Endothelial cell (in vitro differentiated cells): ENCODE measurements around the gene FRMPD4. TPM values are rescaled to one million over a fixed set of nuclear protein-coding genes. Genes with fewer than 3 reads are reported as not detected.

ENCODE experiments used
- DNase-seq: peaks from one replicate; pipeline ENCODE4 v3.0.0; 2021; ENCODE audit warnings: low spot score
- H3K27ac Mint-ChIP-seq: one replicate; pipeline ENCODE4 v1.8.0; 2021; ENCODE audit warnings: mixed read lengths, inconsistent platforms; ENCODE audit not compliant: unreplicated experiment
- H3K27me3 Mint-ChIP-seq: one replicate; pipeline ENCODE4 v1.8.0; 2021; ENCODE audit warnings: mild to moderate bottlenecking, moderate library complexity, mixed read lengths, inconsistent platforms; ENCODE audit not compliant: unreplicated experiment
- H3K36me3 Mint-ChIP-seq: one replicate; pipeline ENCODE4 v1.8.0; 2021; ENCODE audit warnings: mild to moderate bottlenecking, low read depth, mixed read lengths, inconsistent platforms; ENCODE audit not compliant: unreplicated experiment
- H3K4me1 Mint-ChIP-seq: one replicate; pipeline ENCODE4 v1.8.0; 2021; ENCODE audit warnings: mild to moderate bottlenecking, mixed read lengths, inconsistent platforms; ENCODE audit not compliant: unreplicated experiment
- H3K4me3 Mint-ChIP-seq: one replicate; pipeline ENCODE4 v1.8.0; 2021; ENCODE audit warnings: mild to moderate bottlenecking, mixed read lengths, inconsistent platforms; ENCODE audit not compliant: unreplicated experiment
- H3K9me3 Mint-ChIP-seq: one replicate; pipeline ENCODE4 v1.8.0; 2021; ENCODE audit warnings: mixed read lengths, inconsistent platforms; ENCODE audit not compliant: unreplicated experiment
- total RNA-seq: library from RNA; stranded (reverse); fragmentation: NEBNext Ultra II Directional; extraction: Animal tissue kit (Norgen Biotek cat#: 25700); gene quantifications from one replicate; pipeline ENCODE4 v1.2.1, GENCODE V29; 2021; ENCODE audit not compliant: unreplicated experiment
- TF ChIP-seq, protein P1 (sequence below): fragments of 200-600 bp; sonication (generic); IDR thresholded peaks from one replicate; pipeline ENCODE4 v1.5.0; 2021; ENCODE audit warnings: antibody characterized with exemption; ENCODE audit not compliant: unreplicated experiment

Gene FRMPD4
- total RNA-seq, 1 donor from 2014 or later, result 0.03 TPM

DNA sequence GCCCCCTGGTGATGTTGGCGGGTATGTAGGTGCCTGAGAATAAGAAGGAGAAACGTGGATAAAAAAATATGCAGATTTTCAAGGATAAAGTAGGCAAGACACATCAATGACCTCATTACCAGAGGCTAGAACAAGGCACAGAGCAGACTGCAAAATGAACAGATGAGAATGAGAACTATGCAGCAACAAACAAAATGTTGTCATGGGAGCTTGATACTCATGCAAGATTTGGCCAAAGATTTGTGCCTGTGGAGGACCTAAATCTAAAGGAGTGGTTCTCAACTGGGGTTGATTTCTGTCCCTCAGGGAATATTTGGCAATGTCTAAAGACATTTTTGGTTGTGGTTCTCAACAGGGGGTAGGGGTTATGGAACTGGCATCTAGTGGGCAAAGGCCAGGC is 177.3 kb downstream of the FRMPD4 start:
- H3K4me1 Mint-ChIP-seq, result no peaks in the 10 kb centered on the region
- no peak overlapping the region for H3K27ac Mint-ChIP-seq

DNA sequence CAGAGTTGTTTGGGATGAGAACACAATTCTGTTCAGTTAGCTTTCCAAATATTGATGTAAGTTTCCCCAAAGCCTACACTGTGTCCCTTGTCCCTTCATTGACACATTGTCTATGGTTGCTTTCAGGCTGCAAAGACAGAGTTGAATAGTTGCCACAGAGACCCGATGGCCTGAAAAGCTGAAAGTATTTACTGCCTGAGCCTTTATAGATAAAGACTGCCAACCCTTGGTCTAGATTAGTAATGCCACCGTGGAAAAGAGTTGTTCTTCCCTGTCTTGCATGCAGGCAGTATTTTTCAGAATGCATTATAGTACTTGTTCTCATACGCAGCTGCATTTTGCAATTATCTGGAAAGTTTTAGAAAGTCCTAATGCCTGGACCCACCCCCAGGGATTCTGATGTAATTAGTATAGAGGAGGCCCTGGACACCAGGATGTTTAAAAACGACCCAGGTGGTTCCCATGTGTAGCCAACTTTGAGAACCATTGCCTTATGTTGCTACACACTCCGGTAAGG is 180.8 kb downstream of the FRMPD4 start:
- H3K27ac Mint-ChIP-seq, result no peak overlapping the region
- no peak for DNase-seq
- H3K9me3 Mint-ChIP-seq, result no peaks in the 10 kb centered on the region
- TF ChIP-seq, protein P1, sequence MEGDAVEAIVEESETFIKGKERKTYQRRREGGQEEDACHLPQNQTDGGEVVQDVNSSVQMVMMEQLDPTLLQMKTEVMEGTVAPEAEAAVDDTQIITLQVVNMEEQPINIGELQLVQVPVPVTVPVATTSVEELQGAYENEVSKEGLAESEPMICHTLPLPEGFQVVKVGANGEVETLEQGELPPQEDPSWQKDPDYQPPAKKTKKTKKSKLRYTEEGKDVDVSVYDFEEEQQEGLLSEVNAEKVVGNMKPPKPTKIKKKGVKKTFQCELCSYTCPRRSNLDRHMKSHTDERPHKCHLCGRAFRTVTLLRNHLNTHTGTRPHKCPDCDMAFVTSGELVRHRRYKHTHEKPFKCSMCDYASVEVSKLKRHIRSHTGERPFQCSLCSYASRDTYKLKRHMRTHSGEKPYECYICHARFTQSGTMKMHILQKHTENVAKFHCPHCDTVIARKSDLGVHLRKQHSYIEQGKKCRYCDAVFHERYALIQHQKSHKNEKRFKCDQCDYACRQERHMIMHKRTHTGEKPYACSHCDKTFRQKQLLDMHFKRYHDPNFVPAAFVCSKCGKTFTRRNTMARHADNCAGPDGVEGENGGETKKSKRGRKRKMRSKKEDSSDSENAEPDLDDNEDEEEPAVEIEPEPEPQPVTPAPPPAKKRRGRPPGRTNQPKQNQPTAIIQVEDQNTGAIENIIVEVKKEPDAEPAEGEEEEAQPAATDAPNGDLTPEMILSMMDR, result no peak
- H3K4me3 Mint-ChIP-seq, result no peak overlapping the region
- no peaks in the 10 kb centered on the region for H3K36me3 Mint-ChIP-seq
- no peaks in the 10 kb centered on the region for H3K27me3 Mint-ChIP-seq
- no peaks in the 10 kb centered on the region for H3K4me1 Mint-ChIP-seq

More for the DNA sequence above, 177.3 kb downstream of the FRMPD4 start:
- Mint-ChIP-seq H3K36me3 (no peaks in the 10 kb centered on the region), H3K4me3 (no peak overlapping the region), H3K27me3 (no peaks in the 10 kb centered on the region), H3K9me3 (no peaks in the 10 kb centered on the region)
- DNase-seq, result no peak
- TF ChIP-seq, protein P1, result no peak

DNA sequence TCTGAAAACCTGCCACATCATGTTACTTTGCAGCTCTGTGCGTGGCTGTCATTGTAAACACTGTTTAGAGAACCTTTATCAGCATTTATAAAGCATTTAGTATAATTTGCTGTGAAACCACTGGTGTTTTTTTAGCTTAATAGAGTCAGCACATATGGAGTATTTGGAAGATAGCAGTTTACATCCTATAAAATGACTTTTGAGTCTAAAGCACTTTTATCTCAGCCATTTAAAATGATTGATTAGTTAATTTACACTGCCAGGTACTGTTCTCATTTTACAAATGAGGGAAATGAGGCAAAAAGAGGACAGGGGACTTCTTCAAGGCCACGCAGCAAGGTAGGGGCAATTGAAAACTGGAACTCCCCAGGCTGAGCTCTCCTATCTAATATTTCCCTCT is 181.7 kb downstream of the FRMPD4 start:
- no peak for DNase-seq
- no peak overlapping the region for H3K27ac Mint-ChIP-seq
- TF ChIP-seq, protein P1, result no peak
- no peaks in the 10 kb centered on the region for H3K36me3 Mint-ChIP-seq
- no peaks in the 10 kb centered on the region for H3K27me3 Mint-ChIP-seq
- no peak overlapping the region for H3K4me3 Mint-ChIP-seq
- no peaks in the 10 kb centered on the region for H3K4me1 Mint-ChIP-seq
- H3K9me3 Mint-ChIP-seq, result no peaks in the 10 kb centered on the region

DNA sequence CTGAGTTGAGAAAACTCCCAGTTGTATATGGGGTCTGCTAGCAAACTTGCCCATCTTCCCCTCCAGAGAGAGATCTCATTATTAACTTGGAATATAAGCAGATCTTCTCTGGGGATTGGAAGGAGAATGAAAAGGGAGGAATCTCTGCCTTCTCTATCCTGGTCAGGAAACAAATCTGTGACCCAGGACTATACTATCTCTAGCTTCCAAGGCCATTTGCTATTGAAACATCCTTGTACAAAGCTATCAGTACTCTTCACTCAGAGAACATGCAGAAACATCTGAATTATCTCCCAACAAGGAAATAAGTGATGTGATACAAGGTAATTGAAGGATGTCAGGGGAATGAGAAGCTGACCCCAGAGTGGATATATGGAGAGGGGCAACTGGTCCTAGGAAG is 183.8 kb downstream of the FRMPD4 start:
- no peak overlapping the region for H3K4me3 Mint-ChIP-seq
- H3K27ac Mint-ChIP-seq, result no peak overlapping the region
- no peak for DNase-seq
- H3K27me3 Mint-ChIP-seq, result no peaks in the 10 kb centered on the region
- no peaks in the 10 kb centered on the region for H3K36me3 Mint-ChIP-seq
- TF ChIP-seq, protein P1, result no peak
- H3K4me1 Mint-ChIP-seq, result no peaks in the 10 kb centered on the region
- H3K9me3 Mint-ChIP-seq, result no peaks in the 10 kb centered on the region

DNA sequence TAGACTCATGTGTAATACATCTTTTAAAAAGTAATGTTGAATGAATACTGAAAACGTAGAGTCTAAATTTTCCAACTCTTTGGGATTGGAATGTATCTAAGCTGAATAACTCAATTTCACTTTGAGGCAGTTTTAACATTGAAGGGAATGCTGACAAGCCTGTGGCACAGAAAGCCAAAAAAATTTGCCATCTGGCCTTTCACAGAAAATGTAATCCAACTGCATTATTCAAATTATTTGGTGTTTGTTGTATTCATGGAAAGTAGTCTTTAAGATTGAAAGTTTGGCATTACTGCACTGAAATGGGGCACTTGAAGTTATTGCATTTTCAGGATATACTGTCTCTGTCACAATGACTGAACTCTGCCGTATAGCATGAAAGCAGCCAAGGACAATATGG is 186.9 kb downstream of the FRMPD4 start:
- Mint-ChIP-seq H3K36me3 (no peaks in the 10 kb centered on the region), H3K4me3 (no peak overlapping the region), H3K27ac (no peak overlapping the region), H3K9me3 (no peaks in the 10 kb centered on the region), H3K4me1 (no peaks in the 10 kb centered on the region), H3K27me3 (no peaks in the 10 kb centered on the region)
- TF ChIP-seq, protein P1, result no peak
- no peak for DNase-seq
